ENCODE data around the gene PTPRT.

GRCh38 chr20:42873259-42873658 is 316.4 kb downstream of the PTPRT start:
- TF ChIP-seq HOXC10 (CRISPR knock-in tag; IDR thresholded peaks at IDR 0.05) (no peak), ZNF670 (tag by site-specific recombination; IDR thresholded peaks at IDR 0.05; ENCODE audit: low read depth) (no peak), ZFP41 (tag by site-specific recombination; IDR thresholded peaks at IDR 0.05; ENCODE audit: borderline replicate concordance) (no peak), ZNF776 (tag by site-specific recombination; IDR thresholded peaks at IDR 0.05; ENCODE audit: borderline replicate concordance) (no peak), CTCF (tag by site-specific recombination; IDR thresholded peaks at IDR 0.05) (no peak), ZNF274 (IDR thresholded peaks at IDR 0.05; ENCODE audit: low read length) (no peak), ZNF274 (tag by site-specific recombination; IDR thresholded peaks at IDR 0.05; ENCODE audit: borderline replicate concordance) (no peak), ZNF324 (tag by site-specific recombination; IDR thresholded peaks at IDR 0.05) (no peak), ZNF510 (tag by site-specific recombination; IDR thresholded peaks at IDR 0.05; ENCODE audit: insufficient replicate concordance) (no peak), ATF2 (tag by site-specific recombination; IDR thresholded peaks at IDR 0.05; ENCODE audit: low read depth) (0 out of 2 replicates have a peak, but pooled peaks have one; percentile 27), ZBTB1 (tag by site-specific recombination; IDR thresholded peaks at IDR 0.05) (no peak), ZNF140 (tag by site-specific recombination; IDR thresholded peaks at IDR 0.05) (no peak), ZNF398 (tag by site-specific recombination; IDR thresholded peaks at IDR 0.05) (no peak), ZNF311 (tag by site-specific recombination; IDR thresholded peaks at IDR 0.05; ENCODE audit: borderline replicate concordance) (no peak)
